ENCODE data around the gene HLA-F. TPM values are rescaled to one million over a fixed set of nuclear protein-coding genes. Genes with fewer than 3 reads are reported as not detected.

HLA-F gene
- total RNA-seq, 1 experiment from 2014 or later = 137 TPM

DNA sequence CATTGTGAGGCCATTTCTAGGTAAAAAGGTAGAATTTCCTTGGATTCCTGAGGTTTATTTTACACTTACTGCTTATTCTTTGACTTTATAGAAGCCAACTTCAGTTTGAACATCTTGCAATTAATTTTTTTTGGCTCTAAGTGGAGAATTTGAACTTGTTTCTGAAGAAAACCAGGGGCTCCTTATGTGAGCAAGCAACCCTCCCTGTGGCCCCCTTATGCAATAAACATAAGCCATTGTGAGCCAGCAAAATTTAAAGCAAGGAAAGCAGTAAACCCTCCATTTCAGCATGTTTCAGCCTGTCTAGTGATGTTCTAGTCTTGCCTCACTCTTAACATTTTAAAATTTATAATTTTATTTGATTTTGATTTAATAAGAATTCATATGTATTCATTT, 5.6 kb downstream of the HLA-F start:
- 0 out of 2 replicates have a peak, but pooled peaks cover 3% of the 10 kb centered on the region for H3K9me3 ChIP-seq (replicated peaks)
- no peak for DNase-seq (ENCODE audit: low read depth in 1 of 2, low spot score in 2 of 2)
- H3K4me1 ChIP-seq (replicated peaks) = peaks cover 12% of the 10 kb centered on the region
- no peaks in the 10 kb centered on the region for H3K27me3 ChIP-seq (replicated peaks)
- H3K27ac ChIP-seq = no peak overlapping the region
- H3K36me3 ChIP-seq = peaks cover 46% of the 10 kb centered on the region
- H3K4me3 ChIP-seq = no peak overlapping the region

DNA sequence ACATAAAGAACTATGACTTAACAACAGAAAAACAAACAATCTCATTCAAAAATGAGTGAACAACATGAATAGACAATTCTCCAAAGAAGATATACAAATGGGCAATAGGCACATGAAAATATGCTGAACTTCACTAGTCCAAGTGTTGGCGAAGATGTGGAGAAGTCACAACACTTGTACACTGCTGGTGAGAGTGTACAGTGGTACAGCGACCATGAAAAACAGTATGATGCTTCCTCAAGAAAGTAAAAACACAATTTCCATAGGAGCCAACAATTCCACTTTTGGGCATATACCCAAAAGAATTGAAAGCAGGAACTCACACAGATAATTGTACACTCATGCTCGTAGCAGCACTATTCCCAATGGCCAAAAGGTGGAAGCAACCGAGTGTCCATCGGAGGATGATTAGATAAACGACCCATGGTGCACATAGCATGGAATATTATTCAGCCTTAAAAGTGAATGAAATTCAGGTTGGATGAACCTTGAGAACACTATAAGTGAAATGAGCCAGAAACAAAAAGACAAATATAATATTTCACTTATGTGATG, 6.6 kb downstream of the HLA-F start:
- no peak for DNase-seq (ENCODE audit: low read depth in 1 of 2, low spot score in 2 of 2)
- Histone ChIP-seq H3K27me3 (replicated peaks) (no peaks in the 10 kb centered on the region), H3K27ac (no peak overlapping the region), H3K4me1 (replicated peaks) (0 out of 2 replicates have a peak, but pooled peaks cover 4% of the 10 kb centered on the region), H3K4me3 (no peak overlapping the region), H3K36me3 (peaks cover 38% of the 10 kb centered on the region), H3K9me3 (replicated peaks) (no peaks in the 10 kb centered on the region)

DNA sequence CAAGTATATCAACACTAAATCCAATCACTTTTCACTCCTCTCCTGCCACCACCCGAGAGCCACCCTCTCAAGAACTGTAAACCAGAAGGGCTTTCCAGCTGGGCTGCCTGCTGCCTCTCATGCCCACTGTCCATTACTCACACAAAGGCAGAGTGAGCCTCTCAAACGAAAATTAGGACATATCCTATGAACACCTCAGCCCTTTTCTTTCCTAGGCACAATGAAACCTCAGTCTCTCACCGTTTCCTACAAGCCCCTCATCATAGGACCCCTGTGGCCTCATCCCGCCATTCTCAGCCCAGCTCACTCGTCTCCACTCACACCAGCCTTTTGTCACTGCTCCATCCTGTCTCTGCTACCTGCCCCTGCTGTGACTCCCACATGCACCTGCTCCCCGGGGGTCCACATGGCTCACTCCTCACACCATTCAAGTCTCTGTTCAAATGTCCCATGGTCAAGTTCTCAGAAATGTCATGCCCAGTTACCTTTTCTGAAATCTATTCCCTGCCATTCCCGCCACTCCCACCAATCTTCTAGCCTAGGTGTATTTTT, 7.4 kb downstream of the HLA-F start:
- DNase-seq (ENCODE audit: low read depth in 1 of 2, low spot score in 2 of 2) = no peak
- Histone ChIP-seq H3K27ac (no peak overlapping the region), H3K4me3 (no peak overlapping the region), H3K4me1 (replicated peaks) (no peaks in the 10 kb centered on the region), H3K36me3 (peaks cover 30% of the 10 kb centered on the region), H3K27me3 (replicated peaks) (no peaks in the 10 kb centered on the region), H3K9me3 (replicated peaks) (no peaks in the 10 kb centered on the region)

DNA sequence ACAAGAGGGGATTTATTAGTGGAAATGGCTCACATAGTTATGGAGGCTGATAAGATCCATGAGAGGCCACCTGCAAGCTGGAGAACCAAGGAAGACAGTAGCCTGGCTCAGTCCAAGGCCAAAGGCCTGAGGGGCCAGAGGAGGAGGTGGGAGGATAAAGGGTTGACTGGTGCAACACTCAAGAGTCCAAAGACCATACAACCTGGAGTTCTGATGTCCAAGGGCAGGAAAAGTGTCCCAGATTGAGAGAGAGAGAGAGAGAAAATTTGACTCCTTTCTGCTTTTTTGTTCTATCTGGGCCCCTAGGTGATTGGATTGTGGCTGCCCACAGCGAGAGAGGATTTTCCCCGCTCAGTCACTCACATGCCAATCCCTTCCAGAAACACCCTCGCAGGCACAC, 8.0 kb downstream of the HLA-F start:
- peaks cover 23% of the 10 kb centered on the region for H3K36me3 ChIP-seq
- no peak for DNase-seq (ENCODE audit: low read depth in 1 of 2, low spot score in 2 of 2)
- H3K4me1 ChIP-seq (replicated peaks) = no peaks in the 10 kb centered on the region
- no peak overlapping the region for H3K4me3 ChIP-seq
- no peaks in the 10 kb centered on the region for H3K9me3 ChIP-seq (replicated peaks)
- no peaks in the 10 kb centered on the region for H3K27me3 ChIP-seq (replicated peaks)
- H3K27ac ChIP-seq = no peak overlapping the region

DNA sequence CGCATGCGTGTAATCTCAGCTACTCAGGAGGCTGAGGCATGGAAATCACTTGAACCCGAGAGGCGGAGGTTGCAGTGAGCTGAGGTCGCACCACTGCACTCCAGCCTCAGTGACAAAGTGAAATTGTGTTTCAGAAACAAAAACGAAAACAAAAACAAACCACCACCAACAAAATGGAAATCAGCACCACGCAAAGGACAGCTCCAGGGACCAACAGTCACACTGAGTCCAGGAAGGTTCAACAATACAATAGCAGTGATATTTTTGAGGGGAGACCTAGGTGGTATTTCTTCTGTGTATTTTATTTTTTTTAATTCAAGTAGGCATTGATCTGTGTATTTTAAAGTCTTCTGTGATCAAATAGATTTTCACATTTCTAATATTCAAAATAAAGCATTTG, 9.8 kb downstream of the HLA-F start:
- Histone ChIP-seq H3K4me1 (replicated peaks) (no peaks in the 10 kb centered on the region), H3K9me3 (replicated peaks) (no peaks in the 10 kb centered on the region), H3K4me3 (no peak overlapping the region), H3K36me3 (peaks cover 5% of the 10 kb centered on the region), H3K27ac (no peak overlapping the region), H3K27me3 (replicated peaks) (no peaks in the 10 kb centered on the region)
- DNase-seq (ENCODE audit: low read depth in 1 of 2, low spot score in 2 of 2) = no peak

DNA sequence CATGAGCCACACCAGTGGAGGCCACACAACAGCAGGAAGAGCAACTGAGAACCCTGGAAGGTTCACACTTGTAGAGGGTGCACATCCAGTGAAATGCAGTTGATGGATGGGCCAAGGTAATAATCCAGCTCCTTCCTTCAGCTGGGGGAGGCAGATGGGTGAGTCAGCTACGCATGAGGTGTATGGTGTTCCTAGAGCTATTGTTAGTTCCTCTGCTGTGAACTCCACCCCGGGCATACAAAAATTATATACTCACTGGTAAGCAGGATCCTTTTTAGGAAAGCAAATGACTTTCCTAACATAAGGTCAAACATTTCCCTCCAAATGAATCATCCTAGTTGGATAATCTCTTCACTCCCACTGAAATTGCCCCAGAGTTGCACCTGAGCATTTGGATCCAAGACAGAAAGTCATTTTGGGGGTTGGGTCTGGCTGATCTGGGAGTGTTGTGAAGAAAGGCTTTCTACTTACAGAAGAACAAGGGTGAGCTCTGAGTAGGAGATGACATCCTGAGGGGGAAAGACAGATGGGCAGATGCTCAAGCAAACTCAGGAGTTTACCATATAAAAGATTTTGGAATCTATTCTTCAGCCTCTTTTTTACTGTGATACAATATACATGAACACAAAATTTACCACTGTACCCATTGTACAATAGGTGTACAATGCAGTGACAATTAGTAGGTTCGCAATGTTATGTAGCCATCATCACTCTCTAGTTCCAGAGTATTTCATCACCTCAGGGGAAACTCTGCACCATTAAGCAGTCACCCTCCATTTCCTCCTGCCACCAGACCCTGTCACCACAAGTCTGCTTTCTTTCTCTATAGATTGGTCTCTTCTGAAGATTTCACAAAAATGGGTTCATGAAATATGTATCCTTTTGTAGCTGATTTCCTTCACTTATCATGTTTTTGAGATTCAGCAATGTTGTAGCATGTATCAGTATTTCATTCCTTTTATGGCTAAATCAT, 11.1 kb downstream of the HLA-F start:
- H3K27ac ChIP-seq = no peak overlapping the region
- DNase-seq (ENCODE audit: low read depth in 1 of 2, low spot score in 2 of 2) = no peak
- no peaks in the 10 kb centered on the region for H3K4me1 ChIP-seq (replicated peaks)
- H3K36me3 ChIP-seq = no peaks in the 10 kb centered on the region
- no peaks in the 10 kb centered on the region for H3K9me3 ChIP-seq (replicated peaks)
- H3K4me3 ChIP-seq = no peak overlapping the region
- H3K27me3 ChIP-seq (replicated peaks) = no peaks in the 10 kb centered on the region

DNA sequence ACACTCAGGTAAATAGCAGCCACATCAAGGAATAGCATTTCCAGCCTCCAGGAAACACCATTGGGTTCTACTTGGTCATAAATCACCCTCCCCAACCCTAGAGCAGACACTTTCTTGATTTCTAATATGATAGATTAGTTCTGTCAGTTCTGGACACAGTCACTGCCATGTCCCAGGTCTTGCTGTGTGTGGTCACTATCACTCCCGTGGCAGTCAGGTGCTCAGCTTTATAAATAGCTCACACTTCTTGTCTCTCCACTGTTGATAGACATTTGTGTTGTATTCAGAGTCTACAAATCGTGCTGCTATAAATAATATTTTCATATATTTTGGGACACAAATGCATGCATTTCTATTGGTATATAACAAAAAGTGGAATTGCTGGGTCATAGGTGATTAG, 13.3 kb downstream of the HLA-F start:
- no peak for DNase-seq (ENCODE audit: low read depth in 1 of 2, low spot score in 2 of 2)
- Histone ChIP-seq H3K27ac (no peak overlapping the region), H3K4me3 (no peak overlapping the region), H3K4me1 (replicated peaks) (no peaks in the 10 kb centered on the region), H3K27me3 (replicated peaks) (no peaks in the 10 kb centered on the region), H3K36me3 (no peaks in the 10 kb centered on the region), H3K9me3 (replicated peaks) (no peaks in the 10 kb centered on the region)

DNA sequence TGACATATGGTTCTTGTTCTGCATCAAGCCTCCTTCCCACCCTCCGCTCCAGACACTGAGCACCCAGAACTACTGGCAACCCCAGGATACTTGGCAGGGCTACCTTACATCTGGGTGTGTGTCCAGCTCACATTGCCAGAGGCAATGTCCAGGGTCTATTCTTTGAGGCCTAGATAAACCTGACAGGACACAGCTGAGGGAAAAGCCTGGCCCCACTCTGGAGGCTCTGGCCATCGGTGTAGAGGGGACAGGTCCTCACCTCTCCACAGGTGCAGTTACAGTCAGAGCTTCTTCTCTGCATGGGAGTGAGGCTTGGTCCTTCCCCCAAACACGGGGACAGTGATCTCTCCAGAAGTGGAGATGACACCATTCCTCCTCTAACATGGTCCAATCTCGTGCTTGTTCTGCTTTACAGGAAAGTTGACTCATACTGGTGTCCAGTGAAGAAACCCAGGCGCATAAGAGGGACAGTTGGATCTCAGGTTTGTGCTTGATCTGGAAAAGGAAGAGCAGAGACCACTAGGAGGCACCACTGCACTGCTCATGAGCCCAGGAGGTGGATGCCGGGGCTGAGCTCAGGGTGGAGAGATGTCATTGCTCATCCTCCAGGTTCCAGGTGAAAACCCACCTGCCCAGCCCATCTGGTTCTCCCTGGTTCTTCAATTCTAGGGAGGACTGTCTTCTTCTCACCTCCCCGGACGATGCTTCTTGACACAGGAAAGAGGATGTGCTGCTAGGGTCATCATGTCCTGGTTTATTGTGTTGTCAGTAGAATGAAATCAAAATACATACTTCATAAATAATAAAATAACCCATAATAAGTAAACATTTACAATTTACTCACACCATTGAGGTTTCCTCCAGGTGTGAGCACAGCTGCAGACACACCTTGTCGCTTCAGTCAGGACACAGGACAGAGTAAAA, 14.7 kb downstream of the HLA-F start:
- DNase-seq (ENCODE audit: low read depth in 1 of 2, low spot score in 2 of 2) = peak; percentile 38 to 59
- Histone ChIP-seq H3K27me3 (replicated peaks) (no peaks in the 10 kb centered on the region), H3K4me1 (replicated peaks) (no peaks in the 10 kb centered on the region), H3K27ac (no peak overlapping the region), H3K9me3 (replicated peaks) (no peaks in the 10 kb centered on the region), H3K36me3 (no peaks in the 10 kb centered on the region), H3K4me3 (no peak overlapping the region)

DNA sequence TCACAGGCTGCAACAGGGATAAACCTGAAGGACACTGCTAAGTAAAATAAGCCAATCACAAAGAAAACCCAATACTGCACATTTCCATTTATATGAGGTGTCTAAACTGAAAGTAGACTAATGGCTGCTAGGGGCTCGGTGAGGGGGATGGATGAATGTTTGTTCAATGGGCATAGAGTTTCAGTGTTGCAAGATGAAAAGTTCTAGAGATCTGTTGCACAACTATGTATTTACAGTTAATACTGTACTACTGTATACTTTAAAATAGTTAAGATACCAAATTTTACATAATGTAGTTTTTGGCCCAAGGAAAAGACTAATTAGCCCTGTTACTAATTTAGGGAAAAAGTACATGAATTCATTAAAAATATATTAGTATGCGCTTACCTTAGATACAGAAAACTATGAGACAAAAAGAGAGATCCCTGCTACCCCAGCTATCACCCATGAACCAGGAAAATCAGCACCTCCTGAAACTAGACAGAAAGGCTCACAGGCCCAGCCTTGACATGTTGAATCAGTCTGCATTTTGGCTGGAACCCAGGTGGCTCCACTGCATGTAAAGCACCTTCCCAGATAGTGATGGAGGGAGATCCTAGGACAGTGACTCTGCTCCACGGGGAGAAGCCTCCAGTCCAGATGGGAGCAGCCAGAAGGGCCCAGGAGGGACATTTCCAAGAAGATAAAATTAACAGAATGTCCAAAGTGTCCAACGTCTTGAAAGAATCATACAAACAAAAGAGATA, 16.1 kb downstream of the HLA-F start:
- no peak for DNase-seq (ENCODE audit: low read depth in 1 of 2, low spot score in 2 of 2)
- H3K9me3 ChIP-seq (replicated peaks) = no peaks in the 10 kb centered on the region
- no peaks in the 10 kb centered on the region for H3K36me3 ChIP-seq
- no peak overlapping the region for H3K27ac ChIP-seq
- no peaks in the 10 kb centered on the region for H3K27me3 ChIP-seq (replicated peaks)
- H3K4me3 ChIP-seq = no peak overlapping the region
- H3K4me1 ChIP-seq (replicated peaks) = no peaks in the 10 kb centered on the region

DNA sequence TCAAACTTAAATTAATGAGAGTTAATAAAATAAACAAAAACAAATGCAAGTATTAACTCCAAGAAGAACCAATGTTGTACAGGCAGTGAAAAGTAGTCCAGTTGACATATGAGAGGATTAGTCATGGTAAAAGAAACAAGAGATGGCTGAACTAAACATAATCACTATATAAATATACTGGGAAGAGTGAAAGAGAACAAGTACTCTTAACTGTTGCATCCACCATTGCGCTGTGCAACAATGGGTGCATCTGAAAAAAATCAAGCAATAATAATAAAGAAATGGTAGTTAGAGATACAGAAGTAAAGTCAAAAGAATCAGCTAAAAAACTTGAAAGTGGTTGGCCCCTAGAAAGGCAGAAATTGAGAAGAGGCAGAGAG, 16.6 kb downstream of the HLA-F start:
- no peak overlapping the region for H3K27ac ChIP-seq
- no peaks in the 10 kb centered on the region for H3K4me1 ChIP-seq (replicated peaks)
- H3K27me3 ChIP-seq (replicated peaks) = no peaks in the 10 kb centered on the region
- H3K4me3 ChIP-seq = no peak overlapping the region
- no peaks in the 10 kb centered on the region for H3K9me3 ChIP-seq (replicated peaks)
- no peaks in the 10 kb centered on the region for H3K36me3 ChIP-seq
- DNase-seq (ENCODE audit: low read depth in 1 of 2, low spot score in 2 of 2) = no peak

DNA sequence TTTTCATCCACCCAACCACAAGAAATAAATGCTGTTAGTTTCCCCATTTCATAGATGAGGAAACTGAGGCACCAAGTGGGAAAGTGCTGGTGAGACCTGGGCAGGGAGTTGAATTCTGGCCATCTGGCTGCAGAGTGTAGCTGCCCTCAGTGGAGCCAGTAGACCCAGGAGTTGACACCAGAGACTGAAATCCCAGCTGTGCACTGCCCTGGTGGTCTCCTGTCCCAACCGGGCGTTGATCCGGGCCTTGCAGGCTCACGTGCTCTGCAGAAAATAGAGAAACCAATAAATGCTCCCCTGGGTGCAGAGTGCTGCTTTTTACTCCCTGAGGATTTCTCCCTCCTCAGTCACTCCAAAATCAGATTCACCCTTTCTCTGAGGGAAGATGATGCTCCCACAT, 18.4 kb downstream of the HLA-F start:
- Histone ChIP-seq H3K4me1 (replicated peaks) (no peaks in the 10 kb centered on the region), H3K27ac (no peak overlapping the region), H3K36me3 (no peaks in the 10 kb centered on the region), H3K27me3 (replicated peaks) (no peaks in the 10 kb centered on the region), H3K9me3 (replicated peaks) (no peaks in the 10 kb centered on the region), H3K4me3 (no peak overlapping the region)
- DNase-seq (ENCODE audit: low read depth in 1 of 2, low spot score in 2 of 2) = no peak

DNA sequence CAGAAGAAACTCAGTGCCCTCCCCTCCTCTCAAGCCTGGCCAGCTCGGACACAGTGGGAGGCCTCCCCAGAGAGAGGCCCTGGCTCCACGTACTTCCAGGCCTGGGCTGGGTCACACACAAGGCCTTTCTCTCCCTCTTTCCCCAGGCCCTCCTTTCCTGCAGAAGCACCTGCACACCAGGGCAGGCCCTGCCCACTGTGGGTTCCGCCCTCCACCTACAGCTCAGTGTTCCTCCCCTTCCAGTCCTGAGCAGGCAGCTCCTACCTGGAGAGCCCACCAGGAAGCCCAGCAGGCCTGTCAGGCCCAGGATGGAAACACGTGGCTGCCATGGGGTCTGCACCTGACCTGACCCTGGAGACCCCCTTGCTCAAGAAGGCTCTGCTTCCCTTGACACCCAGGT, 18.9 kb downstream of the HLA-F start:
- Histone ChIP-seq H3K9me3 (replicated peaks) (no peaks in the 10 kb centered on the region), H3K27me3 (replicated peaks) (no peaks in the 10 kb centered on the region), H3K27ac (no peak overlapping the region), H3K36me3 (no peaks in the 10 kb centered on the region), H3K4me1 (replicated peaks) (no peaks in the 10 kb centered on the region), H3K4me3 (no peak overlapping the region)
- no peak for DNase-seq (ENCODE audit: low read depth in 1 of 2, low spot score in 2 of 2)

DNA sequence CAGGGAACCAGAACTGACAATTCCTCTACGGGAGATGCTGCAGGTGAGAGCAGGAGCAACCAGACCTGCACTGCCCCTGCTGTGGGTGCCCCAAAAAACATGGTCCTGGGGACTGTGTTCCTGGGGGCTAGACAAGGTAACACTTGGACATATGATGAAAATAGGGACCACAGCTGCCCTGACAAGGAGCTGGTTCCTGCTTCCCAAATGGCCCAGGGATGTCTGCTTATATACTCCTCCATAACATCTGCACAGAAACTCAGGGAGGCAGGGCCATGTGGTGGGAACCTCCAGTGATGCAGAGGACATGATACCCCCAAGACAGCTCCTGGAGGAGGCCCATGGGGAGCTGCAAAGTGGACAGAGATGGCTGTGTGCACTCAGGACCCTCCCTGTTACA, 19.8 kb downstream of the HLA-F start:
- Histone ChIP-seq H3K9me3 (replicated peaks) (no peaks in the 10 kb centered on the region), H3K27ac (no peak overlapping the region), H3K27me3 (replicated peaks) (no peaks in the 10 kb centered on the region), H3K4me3 (no peak overlapping the region), H3K4me1 (replicated peaks) (peaks cover 4% of the 10 kb centered on the region), H3K36me3 (no peaks in the 10 kb centered on the region)
- no peak for DNase-seq (ENCODE audit: low read depth in 1 of 2, low spot score in 2 of 2)
